Superior temporal gyrus (tissue), 1 donor: ENCODE measurements around the gene ANKRD44.
A peak's percentile ranks its signal among the peaks of the same experiment; 100 is the strongest.

Experiments
- DNase-seq: peaks from one replicate; pipeline ENCODE4 v3.0.0-alpha.2; 2016; ENCODE audit errors: extremely low spot score

The ANKRD44 gene

DNA sequence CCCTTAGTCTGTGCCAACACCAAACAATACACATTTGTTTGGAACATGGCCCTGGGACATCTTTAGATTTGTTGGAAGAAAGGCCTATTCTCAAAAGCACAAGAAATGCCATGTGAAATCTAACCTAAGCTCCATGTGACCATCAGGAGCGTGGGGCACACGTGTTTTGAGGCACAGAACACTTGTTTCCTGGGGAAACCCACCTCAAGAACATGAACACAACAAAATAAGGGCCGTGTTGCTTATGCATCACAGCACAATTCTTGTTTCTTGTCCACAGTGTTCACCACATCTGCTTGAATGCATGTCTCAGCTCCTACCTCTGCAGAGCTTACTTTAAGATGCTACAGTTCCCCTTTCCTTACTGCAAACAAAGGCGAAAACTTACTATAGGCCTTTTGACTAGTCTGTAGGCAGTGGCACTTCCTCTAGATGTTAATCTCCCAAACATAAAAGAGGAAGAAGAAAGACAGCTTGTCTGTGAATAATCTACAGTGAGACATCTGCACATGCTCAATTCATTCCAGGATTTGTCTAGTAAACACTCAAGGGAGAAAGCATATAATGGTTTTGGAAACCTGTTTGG is 165.0 kb downstream of the ANKRD44 start:
- DNase-seq: peak; percentile 60

DNA sequence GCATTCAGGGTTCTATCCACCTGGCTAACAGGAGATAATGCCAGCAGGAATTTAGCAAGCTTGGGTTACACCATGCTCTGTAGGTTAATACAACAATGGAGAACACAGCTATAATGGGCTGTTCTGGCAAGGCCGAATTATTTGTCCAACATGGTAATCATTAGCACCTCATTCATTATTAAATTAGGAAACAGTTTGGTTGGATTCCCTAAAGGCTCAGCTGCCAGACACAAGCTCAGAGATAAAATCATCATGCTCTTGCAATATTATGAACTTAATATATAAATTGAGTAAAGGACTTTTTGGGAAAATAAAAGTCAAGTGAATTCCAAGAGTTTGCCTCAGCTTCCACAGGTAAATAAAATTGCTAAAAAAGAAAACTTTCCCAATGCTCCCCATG is 166.4 kb downstream of the ANKRD44 start:
- DNase-seq: no peak

GRCh38 chr2:197141702-197142473 is 168.7 kb downstream of the ANKRD44 start:
- no peak for DNase-seq

DNA sequence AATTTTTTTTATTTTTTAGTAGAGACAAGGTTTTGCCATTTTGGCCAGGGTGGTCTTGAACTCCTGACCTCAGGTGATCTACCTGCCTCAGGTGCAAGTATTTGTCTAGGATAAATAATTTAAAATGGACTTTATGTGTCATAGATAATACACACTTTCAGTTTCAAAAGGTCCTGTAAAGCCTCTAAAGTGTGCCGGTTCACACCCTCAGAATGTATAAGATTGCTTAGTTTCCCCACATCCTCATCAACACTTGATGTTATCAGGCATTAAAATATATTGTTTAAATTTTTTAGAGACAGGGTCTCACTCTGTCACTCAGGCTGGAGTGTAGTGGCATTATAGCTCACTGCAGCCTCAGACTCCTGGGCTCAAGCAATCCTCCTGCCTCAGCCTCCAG is 170.5 kb downstream of the ANKRD44 start:
- DNase-seq: no peak

DNA sequence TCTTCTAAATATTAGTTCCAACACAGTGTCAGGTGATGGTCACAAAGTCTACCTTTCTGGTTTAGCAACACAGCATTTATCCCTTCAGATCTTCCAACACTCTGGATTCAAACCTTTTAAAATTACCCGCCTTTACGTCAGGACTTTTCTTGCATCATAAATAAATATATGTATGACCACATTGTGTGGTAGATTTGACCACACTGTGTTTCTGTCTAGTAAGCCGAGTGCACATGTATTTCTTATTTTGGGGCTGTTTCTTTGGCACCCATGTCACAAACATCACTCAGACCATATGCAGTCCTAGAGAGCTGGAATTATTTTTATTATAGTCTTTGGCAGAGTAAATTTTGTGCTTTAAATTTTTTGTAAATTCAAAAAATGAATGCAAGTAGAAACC is 172.1 kb downstream of the ANKRD44 start:
- DNase-seq: no peak

- no peak for DNase-seq
Observed at GRCh38 chr2:197137826-197138477, 172.6 kb downstream of the ANKRD44 start.

- DNase-seq: no peak
Observed at GRCh38 chr2:197137231-197137630, 173.3 kb downstream of the ANKRD44 start.

DNA sequence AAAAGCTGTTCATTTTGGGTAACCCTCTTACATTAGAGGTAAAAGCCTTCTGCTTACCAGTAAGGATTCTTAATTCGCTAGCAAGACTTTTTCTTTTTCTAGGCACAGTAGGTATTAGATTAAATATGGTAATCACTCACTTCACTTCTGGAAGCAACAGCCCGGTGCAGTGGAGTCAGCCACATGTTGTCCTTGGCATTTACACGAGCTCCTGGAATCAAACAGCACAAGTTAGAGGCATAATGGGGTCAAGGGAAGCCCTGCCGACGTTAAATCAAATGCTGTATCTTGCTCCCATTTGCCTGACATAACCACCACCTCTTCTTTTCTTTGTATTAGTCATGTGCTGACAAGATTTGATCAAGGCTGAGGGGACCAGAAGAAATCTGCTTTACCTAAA is 174.1 kb downstream of the ANKRD44 start:
- DNase-seq: no peak

DNA sequence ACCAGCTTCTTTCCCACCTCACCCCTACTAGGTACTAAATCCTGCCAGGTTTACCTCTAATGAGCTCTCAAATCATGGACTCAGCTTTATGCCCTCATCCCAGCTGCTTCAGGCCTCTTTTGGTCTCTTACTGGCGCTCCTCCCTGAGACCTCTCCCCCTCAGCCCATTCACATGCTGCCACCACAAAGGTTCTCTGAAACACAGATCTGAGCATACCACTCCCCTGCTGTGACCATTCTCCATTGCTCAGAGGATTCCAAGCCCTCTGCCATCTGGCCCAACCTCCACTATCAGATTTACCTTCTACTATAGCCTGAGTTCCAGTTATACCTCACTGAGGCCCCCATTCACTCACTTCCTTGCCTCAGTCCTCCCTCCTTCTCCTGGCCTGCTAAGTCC is 174.8 kb downstream of the ANKRD44 start:
- no peak for DNase-seq

- no peak for DNase-seq
Observed at GRCh38 chr2:197134206-197134605, 176.4 kb downstream of the ANKRD44 start.

GRCh38 chr2:197131558-197131855 is 179.1 kb downstream of the ANKRD44 start:
- no peak for DNase-seq

DNA sequence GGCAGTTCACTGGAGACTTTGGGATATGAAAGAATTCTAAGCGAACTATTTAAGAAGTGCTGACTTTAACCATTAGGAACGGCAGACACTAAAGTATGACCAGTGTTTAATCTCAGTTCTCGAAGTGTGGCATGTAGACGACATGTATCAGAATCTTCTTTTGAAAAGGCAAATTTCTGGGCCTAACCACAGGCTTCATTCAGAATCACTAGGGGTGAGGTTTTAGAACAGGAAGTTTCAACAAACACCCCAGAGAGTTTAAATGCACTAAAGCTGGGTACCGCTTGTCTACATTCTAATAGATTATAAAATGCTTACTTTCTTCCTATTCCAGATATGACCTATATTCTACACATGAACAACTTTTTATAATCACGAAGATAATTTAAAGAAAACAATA is 180.3 kb downstream of the ANKRD44 start:
- DNase-seq: no peak

DNA sequence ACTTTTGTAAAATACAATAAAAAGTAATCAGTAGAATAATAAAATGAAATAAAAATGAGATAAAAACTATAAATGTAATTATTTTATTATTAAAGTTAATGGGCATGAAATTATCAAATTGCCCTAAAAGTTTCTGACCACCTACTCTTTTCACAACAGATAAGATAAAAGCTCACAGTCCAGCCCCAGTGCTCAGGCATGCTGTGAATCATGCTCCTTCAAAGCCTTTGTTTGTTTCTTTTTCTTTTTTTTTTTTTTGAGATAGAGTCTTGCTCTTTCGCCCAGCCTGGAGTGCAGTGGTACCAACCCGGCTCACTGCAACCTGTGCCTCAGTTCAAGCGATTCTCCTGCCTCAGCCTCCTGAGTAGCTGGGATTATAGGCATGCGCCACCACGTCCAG is 181.7 kb downstream of the ANKRD44 start:
- DNase-seq: no peak

- no peak for DNase-seq
Observed at GRCh38 chr2:197128126-197128525, 182.5 kb downstream of the ANKRD44 start.

GRCh38 chr2:197126630-197127352 is 183.8 kb downstream of the ANKRD44 start:
- DNase-seq: no peak

- peak; percentile 65 for DNase-seq
Observed at GRCh38 chr2:197124639-197125390, 185.8 kb downstream of the ANKRD44 start.

GRCh38 chr2:197122821-197123220 is 187.8 kb downstream of the ANKRD44 start:
- DNase-seq: no peak

GRCh38 chr2:197121756-197122385 is 188.7 kb downstream of the ANKRD44 start:
- no peak for DNase-seq

DNA sequence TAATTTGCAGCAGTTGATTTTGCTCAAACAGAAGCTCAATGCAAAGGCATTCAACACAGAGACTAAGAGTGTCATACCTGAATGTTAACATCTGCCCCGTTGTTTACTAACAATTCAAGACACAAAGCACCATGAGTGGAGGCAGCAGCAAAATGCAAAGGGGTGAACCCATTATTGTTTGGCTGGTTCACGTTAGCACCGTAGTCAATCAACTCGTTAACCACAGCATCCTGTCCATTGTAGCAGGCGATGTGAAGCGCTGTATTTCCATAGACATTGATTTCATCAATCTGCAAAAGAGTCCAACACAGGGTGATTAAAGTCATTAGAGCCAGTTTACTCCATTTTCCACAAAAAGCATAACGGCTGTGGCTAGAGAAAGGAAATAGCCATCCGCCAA is 189.3 kb downstream of the ANKRD44 start:
- no peak for DNase-seq

GRCh38 chr2:197116306-197116879 is 194.2 kb downstream of the ANKRD44 start:
- DNase-seq: no peak

GRCh38 chr2:197115325-197115724 is 195.3 kb downstream of the ANKRD44 start:
- DNase-seq: no peak
